GM19328 (cell line): ENCODE results near the gene SCAF8.
"Not testable (repeated sequence)": the region's sequence is repeated elsewhere in the genome, so short reads cannot be mapped to it uniquely, and the experiment has no call there.

Experiments
- ATAC-seq: cut with Tn5 transposase; IDR thresholded peaks from one replicate; pipeline ENCODE4 v1.9.1; 2021; ENCODE audit warnings: mild to moderate bottlenecking, moderate library complexity; ENCODE audit not compliant: unreplicated experiment

The SCAF8 gene

DNA sequence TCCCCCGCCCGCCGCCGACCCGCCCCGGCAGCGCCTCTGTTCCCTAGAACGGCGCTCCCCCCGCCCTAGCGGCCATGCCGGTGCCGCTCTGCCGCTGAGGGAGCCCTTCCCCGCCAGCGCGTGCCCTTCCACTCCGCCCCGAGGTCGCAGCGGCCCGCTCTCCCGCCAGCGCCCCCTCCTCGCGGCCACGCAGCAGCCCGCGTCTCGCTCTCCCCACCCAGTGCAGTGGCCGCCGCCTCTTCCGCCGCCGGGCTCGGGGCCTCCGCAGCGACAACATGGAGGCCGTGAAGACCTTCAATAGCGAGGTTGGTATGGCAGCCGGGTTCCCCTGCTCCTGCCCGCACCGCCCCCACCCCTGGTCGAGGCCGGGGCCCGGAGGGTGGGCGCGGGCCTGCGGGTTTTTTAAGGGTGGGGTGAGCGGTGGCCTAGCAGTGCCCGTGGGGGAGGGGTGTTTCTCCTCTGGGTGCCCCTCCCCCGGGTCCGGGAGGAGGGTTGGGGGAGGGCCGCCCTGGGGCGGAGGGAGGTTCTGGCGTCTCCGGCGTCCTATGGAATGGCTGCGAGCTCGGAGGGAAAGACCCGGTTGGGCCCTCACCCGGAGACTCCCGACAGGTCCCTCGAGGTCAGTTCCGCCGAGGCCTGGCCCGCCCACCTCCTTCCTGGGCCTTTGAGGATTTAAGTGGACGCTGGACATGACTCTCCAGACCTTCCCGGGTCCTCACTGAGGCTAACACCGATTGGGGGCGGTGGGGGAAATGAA lies 588 bp downstream of the SCAF8 start:
- peak; percentile 68 for ATAC-seq

DNA sequence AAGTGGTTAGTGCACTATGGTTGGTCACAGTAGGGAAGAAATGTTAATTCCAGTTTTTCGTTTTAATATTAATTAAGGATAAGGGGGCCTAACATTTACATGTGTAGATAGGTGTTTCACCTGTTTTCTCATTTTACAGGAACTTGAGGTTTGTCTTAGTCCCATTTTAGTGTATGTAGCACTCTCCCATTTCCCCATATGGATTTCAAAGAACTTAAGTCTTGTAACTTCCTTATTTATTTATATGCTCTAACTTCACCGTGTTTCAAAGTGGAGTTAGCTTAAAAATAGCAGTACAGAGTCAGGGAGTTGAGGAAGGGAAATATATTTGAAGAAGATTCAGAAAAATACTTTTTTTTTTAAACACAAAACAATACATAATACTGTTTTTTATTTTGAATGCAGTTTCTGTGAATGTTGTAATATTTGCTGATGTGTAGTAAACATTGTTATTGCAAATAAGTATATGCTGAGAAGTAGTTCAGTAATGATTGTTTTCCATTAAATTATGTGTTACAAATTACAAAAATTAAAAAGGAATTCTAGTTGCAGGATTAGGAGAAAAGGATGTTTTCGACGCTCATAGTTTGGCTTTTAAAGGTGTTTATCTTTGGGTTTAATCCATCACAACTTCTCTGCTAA lies 3.5 kb downstream of the SCAF8 start:
- ATAC-seq: no peak

DNA sequence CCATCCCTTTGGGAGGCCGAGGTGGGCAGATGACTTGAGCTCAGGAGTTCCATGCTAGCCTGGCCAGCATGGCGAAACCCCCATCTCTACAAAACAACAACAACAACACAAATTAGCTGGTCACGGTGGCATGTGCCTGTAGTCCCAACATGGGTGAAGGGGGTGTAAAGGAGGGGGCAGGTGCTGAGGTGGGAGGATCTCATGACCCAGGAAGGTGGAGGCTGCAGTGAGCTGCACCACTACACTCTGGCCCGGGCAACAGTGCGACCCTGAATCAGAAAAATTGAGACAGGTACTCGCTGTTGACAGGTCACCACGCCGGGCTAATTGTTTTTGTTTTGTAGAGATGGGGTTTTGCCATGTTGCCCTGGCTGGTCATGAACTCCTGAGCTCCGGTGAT lies 4.2 kb downstream of the SCAF8 start:
- no peak for ATAC-seq

DNA sequence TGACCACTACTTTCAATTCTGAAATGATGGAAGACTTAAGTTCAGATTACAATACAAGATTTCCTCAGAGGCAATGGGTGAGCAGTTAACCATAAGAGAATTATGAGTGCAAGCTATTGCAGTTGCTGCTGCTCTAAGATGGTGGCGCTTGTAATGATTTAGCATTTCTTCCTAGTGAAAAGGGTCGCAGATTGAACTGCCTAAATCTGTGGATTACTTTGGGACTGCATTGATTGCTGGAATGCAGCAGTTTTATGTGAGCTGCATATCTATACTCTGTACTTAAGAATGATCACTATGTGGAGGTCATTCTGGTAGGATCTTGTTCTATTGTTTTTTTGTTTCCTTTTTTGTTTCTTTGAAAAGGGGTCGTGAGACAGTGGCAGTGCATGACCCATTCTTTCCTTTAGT lies 5.3 kb downstream of the SCAF8 start:
- ATAC-seq: no peak

DNA sequence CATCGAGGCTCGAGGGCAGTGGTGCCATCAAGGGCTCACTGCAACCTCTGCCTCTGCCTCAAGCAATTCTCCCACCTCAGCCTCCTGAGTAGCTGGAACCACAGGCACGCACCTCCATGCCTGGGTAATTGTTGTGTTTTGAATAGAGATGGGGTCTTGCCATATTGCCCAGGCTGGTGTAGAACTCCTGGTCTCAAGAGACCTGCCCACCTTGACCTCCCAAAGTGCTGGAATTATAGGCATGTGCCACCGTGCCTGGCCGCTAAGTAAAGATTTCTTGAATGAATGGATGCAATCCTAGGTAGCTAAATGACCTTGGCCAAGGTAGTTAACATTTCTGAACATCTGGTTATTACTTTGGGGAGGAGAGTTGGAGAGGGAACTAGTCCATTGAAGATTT lies 7.4 kb downstream of the SCAF8 start:
- ATAC-seq: no peak

DNA sequence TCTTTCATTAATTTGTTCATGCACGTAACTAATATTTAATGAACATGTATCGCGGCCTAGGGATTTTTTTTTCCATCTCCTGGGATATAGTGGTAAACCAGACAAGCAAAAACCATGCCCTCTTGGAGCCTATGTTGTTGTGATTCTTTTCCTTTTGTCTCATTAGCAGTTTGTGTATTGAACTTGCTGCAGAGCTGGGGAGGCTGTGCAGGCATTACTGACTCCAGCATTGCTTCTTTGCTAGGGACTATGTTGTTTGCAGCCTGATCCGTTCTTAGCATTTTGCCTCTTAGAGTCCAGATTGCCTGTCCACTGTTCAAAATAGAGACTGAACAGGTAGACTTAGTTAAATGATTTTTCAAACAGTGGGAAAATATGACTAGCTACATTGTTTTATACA lies 9.7 kb downstream of the SCAF8 start:
- no peak for ATAC-seq

DNA sequence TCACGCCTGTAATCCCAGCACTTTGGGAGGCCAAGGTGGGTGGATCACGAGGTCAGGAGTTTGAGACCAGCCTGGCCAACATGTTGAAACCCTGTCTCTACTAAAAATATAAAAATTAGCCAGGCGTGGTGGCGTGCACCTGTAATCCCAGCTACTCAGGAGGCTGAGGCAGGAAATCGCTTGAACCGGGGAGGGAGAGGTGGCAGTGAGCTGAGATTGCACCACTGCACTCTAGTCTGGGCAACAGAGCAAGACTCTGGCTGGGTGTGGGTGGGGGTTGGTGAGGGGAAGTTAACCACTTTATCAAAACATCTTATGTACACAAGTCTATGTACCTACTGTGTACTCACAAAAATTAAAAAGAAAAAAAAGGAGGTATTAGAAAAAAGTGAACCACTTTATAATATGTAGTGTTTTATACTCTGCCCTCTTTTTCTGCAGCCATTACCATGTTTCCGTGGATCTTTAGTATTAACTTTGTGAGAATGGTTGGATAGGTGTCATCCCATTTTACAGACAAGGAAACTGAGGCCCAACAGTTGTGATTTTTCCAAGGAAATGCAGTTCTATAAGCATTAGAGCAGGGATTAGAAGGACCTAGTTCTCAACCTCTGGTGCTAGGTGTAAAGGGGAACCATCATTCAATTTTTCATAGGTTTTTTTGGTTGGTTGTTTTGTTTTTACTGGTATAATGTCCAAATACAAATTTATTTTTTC lies 11.0 kb downstream of the SCAF8 start:
- not testable (repeated sequence) for ATAC-seq

DNA sequence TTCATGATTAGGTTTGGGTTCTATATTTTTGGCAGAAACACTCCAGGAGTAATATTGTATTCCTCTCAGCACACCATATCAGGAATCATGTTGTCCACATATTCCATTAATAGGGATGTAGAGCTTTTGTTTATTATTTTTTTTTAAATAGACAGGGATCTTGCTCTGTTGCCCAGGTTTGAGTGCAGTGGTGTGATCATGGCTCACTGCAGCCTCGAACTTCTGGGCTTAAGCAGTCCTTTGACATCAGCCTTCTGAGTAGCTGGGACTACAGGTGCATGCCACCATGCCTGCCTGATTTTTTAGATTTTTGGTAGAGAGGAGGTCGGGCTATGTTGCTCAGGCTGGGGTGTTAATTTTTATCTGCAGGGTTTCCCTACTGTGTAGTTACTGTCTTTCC lies 12.0 kb downstream of the SCAF8 start:
- no peak for ATAC-seq

DNA sequence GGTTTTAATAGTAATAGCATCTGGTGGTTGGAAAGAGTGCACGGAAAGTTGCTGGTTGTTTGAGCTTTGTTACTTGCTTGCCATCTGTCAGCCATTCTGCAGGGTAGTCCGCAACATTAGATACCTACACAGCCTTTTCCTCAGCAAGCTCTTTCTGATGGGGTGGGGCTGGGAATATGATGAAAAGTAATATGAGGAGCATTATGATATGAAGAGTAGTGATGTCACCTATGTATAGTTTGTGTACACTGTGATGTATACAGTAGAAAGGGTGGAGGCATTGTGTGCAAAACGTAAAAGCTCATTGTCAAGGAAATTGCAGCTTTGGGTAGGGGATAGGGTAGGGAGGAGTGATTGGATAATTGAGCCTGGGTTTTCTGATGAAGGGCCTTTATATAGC lies 16.1 kb downstream of the SCAF8 start:
- no peak for ATAC-seq

DNA sequence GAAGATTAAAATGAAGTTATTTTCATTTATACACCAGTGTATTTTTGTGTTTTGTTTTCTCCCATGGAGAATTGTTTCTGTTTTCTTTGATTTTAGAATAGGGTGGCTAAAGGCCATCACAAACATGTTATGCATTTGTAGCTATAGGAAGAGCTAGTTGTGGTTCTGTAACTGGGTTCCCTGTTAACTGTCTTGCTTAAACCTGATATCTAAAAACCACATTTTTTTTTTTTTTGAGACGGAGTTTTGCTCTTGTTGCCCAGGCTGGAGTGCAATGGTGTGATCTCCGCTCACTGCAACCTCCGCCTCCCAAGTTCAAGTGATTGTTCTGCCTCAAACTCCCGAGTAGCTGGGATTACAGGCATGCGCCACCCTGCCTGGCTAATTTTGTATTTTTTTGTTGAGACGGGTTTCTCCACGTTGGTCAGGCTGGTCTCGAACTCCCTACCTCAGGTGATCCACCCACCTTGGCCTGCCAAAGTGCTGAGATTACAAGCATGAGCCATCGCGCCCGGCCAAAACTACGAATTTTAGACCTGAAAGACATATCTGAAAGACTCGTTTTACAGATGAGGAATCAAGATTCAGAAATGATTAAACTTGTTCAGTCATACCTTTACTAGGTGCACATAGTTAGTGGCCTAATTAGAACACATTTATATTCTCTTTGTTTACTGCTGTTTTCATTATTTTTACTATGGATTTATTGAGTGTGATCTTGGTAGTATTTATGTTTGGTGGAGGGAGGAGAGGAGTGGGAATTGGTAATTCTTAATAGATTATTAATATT lies 18.0 kb downstream of the SCAF8 start:
- ATAC-seq: no peak

DNA sequence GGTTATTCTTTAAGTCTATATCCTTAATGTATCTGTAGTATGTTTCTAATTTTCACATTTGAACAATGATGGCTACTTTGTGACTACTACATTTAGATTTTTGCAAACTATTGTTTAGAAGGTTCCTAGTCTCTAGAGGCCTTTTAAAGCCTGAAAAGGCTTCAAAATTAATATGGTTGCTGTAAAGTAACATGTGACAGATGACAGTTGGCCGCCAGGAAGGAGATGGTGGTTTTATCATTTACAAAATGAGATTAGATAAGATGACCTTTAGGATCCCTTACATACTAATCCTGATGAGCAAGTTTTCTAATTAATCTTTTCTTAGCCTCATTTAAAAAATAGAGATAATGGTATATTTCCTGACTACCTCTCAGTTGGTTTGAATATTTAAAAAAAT lies 18.8 kb downstream of the SCAF8 start:
- no peak for ATAC-seq

DNA sequence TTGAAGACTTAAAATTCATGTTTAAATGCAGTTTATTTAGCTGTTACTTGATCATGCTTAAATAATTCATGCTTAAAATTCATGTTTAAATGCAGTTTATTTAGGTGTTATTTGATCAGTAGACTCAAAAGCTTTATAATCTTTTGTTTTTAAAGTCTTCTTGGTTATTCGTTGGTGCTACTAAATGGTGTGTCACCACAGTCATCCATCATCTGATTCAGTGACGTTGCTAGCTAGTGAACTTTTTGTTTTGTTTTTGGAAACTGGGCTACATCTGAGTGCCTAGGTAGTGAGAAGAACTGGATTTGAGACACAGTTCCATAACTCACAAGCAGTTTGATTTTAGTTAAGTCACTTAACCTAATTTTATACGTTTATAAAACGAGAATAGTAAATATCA lies 20.9 kb downstream of the SCAF8 start:
- ATAC-seq: no peak

DNA sequence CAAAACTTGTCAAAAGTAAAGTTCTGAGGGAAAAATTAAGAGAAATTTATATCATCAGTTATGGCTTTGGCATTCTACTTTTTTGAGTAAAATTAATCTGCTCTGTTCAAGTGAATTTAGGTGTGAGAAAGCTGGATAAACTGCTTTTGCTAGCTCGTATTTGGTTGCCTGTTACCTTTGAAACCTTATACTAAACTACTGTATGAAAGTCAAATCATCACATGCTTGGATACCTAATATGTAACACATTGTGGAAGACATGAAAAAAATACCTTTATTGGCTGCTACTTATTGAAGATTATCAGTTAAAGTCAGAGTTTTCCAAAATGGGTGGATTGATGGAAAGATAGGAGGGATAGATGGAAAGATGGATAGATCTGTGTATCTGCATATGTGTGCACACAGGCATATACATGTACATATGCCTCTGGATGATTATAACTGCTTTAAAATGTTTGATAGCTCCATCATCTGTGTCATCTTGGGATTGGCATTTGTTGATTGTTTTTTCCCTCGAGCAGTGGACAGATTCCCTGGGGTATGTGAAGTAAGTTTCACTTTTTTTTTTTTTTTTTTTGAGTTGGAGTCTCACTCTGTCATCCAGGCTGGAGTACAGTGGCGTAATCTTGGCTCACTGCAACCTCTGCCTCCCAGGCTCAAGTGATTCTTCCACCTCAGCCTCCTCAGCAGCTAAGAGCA lies 24.3 kb downstream of the SCAF8 start:
- no peak for ATAC-seq

DNA sequence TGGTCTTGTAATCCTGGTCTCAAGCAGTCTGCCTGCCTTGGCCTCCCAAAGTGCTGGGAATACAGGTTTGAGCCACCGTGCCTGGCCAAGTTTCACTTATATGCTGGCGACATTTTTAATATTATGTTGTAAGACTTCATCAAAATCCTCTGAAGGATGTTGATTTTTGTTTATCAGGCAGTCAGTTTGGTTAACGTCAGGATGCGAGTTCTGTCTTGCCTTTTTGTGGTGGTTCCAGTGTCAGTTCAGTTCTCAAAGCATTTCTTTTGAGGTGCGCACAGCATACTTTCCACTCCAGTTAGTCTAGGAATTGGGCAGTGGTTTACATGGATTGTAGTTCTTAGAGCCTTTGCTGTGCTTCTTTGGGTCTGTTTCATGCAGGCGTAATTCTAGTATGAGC lies 24.9 kb downstream of the SCAF8 start:
- no peak for ATAC-seq

DNA sequence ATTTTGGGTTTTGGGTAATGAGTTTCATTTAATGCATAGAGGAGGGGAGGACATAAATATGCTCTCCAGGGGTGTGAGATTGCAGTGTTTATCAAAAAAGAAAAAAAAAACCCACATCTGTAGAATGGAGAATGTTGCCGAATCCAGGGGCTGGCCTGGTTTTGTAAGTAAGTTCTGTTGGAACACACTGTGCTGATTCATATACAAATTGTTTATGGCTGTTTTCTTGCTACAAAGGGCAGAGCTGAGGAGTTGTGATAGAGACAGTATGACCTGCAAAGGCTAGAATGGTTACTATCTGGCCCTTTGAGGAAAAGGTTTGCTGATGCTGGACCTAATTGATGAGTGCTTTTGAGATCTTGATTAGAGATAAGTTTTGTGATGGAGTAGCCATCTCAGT lies 30.4 kb downstream of the SCAF8 start:
- no peak for ATAC-seq

DNA sequence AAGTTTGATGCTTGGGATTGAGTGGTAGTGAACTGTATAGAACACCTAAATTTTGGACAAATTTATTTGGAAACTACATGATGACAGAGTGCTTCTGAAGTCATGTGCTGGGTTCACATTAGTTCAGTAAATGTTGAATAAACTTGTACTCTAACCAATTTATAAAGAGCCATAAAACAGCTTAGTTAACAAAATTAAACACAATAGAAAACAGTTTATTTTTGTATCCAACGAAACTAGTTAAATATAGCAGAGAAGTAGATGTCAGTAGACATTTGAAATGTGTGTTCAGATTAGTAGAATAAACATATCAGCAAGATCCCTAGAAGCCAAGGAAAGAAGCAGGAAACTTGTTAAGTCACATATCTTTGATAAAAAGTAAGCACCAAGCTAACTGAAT lies 32.1 kb downstream of the SCAF8 start:
- no peak for ATAC-seq

DNA sequence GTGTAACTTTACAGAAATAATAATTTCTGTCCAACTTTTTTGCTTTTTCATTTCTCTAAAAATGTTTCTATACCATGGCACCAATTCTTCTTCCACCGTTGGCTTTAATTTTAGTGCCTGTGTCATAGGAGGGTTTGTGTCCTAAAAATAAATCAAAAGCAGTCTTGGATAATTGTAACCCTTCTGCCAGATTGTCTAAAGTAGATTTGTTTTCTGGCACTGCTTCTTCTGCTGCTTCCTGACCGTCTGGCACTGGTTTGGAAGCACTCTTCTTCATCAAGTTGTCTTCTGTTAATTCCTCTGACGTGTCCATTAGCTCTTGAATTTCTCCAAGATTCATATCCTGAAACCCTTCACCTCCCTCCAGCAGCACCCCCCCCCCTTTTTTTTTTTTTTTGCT lies 33.1 kb downstream of the SCAF8 start:
- ATAC-seq: no peak

DNA sequence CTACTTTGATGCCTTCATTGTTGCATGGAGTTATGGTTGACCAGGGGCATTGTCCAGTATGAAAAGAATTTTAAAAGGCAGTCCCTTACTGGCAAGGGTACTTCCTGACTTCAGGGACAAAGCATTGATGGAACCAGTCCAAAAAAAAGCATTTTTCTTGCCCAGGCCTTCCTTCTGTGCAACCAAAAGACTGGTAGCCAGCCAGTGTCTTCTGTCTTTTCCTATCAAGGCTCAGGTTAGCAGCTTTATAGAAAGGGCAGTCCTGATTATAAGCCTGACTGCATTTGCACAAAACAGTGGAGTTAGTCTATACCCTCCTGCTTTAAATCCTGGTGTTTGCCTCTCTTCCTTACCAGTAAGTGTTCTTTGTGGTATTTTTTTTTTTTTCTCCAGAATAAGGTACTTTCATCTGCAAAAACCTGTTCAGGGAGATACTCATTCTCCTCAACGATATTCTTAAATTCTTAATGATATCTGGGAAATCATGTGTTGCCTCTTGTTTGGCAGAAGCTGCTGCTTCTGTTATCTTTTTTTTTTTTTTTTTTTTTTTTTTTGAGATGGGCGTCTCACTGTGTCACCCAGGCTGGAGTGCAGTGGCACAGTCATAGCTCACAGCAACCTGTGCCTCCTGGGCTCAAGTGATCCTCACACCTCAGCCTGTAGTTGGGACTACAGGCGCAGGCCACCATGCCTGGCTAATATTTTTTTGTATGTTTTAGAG lies 33.9 kb downstream of the SCAF8 start:
- ATAC-seq: no peak

DNA sequence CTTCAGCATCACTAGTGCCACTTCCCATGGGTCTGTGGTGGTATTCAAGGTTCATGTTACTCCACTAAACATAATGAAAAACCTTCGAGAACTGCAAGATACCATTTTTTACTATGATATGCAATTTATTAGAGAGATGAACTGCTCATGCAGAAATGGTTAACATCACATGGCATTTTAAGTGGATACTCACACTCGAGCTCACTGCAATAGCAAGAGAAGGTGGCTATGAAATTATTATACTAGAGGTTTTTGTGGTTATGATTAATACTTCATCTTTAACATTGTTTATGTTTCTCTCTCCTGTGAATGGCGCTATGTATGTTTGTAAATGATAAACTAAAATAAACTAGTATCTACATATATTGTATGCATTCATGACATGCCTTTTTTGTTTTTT lies 35.1 kb downstream of the SCAF8 start:
- no peak for ATAC-seq

DNA sequence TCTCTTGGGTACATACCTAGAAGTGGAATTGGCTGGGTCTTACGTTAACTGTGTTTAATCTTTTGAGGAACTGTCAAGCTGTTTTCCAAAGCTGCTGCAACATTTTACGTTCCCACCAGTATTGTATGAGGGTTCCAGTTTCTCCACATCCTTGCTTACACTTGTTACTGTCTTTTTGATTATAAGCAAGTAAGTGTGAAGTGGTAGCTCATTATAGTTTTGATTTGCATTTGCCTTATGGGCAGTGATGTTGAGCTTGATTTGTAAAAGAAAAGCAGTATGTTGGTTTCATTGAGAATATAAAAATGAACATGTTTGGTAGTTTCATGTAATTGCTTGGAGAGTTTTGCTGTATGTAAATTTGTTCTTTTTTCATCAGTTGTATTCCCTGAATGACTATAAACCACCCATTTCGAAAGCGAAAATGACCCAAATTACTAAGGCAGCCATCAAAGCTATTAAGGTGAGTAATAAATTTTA lies 40.4 kb downstream of the SCAF8 start:
- ATAC-seq: peak; percentile 95
